ENCODE results near the gene NBPF9.
"Not testable (repeated sequence)": the region's sequence is repeated elsewhere in the genome, so short reads cannot be mapped to it uniquely, and the experiment has no call there.

Gene NBPF9

GRCh38 chr1:149103109-149104081 lies at the start of gene NBPF9:
NBPF9 (minus strand) TSS chr1:149103551; CDS start chr1:149082139, 21,412 bp downstream.
- FAIRE-seq: not testable (repeated sequence)

GRCh38 chr1:149149909-149150308 lies 46.6 kb upstream of the NBPF9 start:
- FAIRE-seq: not testable (repeated sequence)

GRCh38 chr1:149137585-149137984 lies 34.2 kb upstream of the NBPF9 start:
- not testable (repeated sequence) for FAIRE-seq

- FAIRE-seq: not testable (repeated sequence)
Measured at GRCh38 chr1:149130938-149131337, 27.6 kb upstream of the NBPF9 start.

GRCh38 chr1:149129245-149129644 lies 25.9 kb upstream of the NBPF9 start:
- FAIRE-seq: not testable (repeated sequence)

GRCh38 chr1:149126555-149127145 lies 23.3 kb upstream of the NBPF9 start:
- FAIRE-seq: not testable (repeated sequence)

- not testable (repeated sequence) for FAIRE-seq
Measured at GRCh38 chr1:149123948-149124926, 20.9 kb upstream of the NBPF9 start.

- FAIRE-seq: not testable (repeated sequence)
Measured at GRCh38 chr1:149112828-149113227, 9.5 kb upstream of the NBPF9 start.

- not testable (repeated sequence) for FAIRE-seq
Measured at GRCh38 chr1:149110343-149110742, 7.0 kb upstream of the NBPF9 start.

GRCh38 chr1:149102574-149102973 lies 777 bp downstream of the NBPF9 start:
- not testable (repeated sequence) for FAIRE-seq

GRCh38 chr1:149098276-149098675 lies 5.1 kb downstream of the NBPF9 start:
- not testable (repeated sequence) for FAIRE-seq

GRCh38 chr1:149093155-149093554 lies 10.2 kb downstream of the NBPF9 start:
- FAIRE-seq: not testable (repeated sequence)

GRCh38 chr1:149075505-149076127 lies 27.7 kb downstream of the NBPF9 start:
- FAIRE-seq: not testable (repeated sequence)

GRCh38 chr1:149064611-149065010 lies 38.7 kb downstream of the NBPF9 start:
- FAIRE-seq: not testable (repeated sequence)

- FAIRE-seq: not testable (repeated sequence)
Measured at GRCh38 chr1:149043056-149043455, 60.3 kb downstream of the NBPF9 start.

- not testable (repeated sequence) for FAIRE-seq
Measured at GRCh38 chr1:149033916-149034315, 69.4 kb downstream of the NBPF9 start.

- not testable (repeated sequence) for FAIRE-seq
Measured at GRCh38 chr1:149024327-149024726, 79.0 kb downstream of the NBPF9 start.

- FAIRE-seq: not testable (repeated sequence)
Measured at GRCh38 chr1:149018577-149018976, 84.8 kb downstream of the NBPF9 start.

- FAIRE-seq: not testable (repeated sequence)
Measured at GRCh38 chr1:149016626-149017025, 86.7 kb downstream of the NBPF9 start.

- FAIRE-seq: not testable (repeated sequence)
Measured at GRCh38 chr1:149015522-149015921, 87.8 kb downstream of the NBPF9 start.

GRCh38 chr1:149013513-149013912 lies 89.8 kb downstream of the NBPF9 start:
- FAIRE-seq: not testable (repeated sequence)

- not testable (repeated sequence) for FAIRE-seq
Measured at GRCh38 chr1:149012599-149012998, 90.8 kb downstream of the NBPF9 start.
